Left ventricle myocardium inferior (tissue), 1 donor: ENCODE data around the gene LILRB3. TPM values are rescaled to one million over a fixed set of nuclear protein-coding genes. Genes with fewer than 3 reads are reported as not detected.
"Not testable (repeated sequence)": the region's sequence is repeated elsewhere in the genome, so short reads cannot be mapped to it uniquely, and the experiment has no call there.

ENCODE experiments used
- DNase-seq: peaks from one replicate; pipeline ENCODE4 v3.0.0-alpha.2; 2020
- H3K27ac ChIP-seq: fragments of 200-600 bp; replicated peaks from 2 replicates; pipeline ENCODE4 v1.8.0; 2021
- H3K27me3 ChIP-seq: fragments of 200-600 bp; 2 replicates; pipeline ENCODE4 v1.8.0; 2021; ENCODE audit warnings: low read depth
- H3K36me3 ChIP-seq: fragments of 200-600 bp; 2 replicates; pipeline ENCODE4 v1.8.0; 2021
- H3K4me1 ChIP-seq: fragments of 200-600 bp; 2 replicates; pipeline ENCODE4 v1.8.0; 2021
- H3K4me3 ChIP-seq: fragments of 200-600 bp; 2 replicates; pipeline ENCODE4 v1.8.0; 2021; ENCODE audit warnings: mild to moderate bottlenecking, moderate library complexity
- H3K9me3 ChIP-seq: fragments of 200-600 bp; replicated peaks from 2 replicates; pipeline ENCODE4 v1.8.0; 2021
- CTCF ChIP-seq: fragments of 200-600 bp; IDR thresholded peaks from 2 replicates; pipeline ENCODE4 v1.8.0; 2021; ENCODE audit warnings: antibody characterized with exemption, mild to moderate bottlenecking, borderline replicate concordance
- intact Hi-C: fragments of 100-400 bp; cut with micrococcal nuclease; formaldehyde crosslinking; loops from one replicate; pipeline ENCODE4 v1.11.0; 2022
- total RNA-seq: library from RNA; stranded (reverse); fragmentation: NEBNext Ultra II Directional; extraction: Animal tissue kit (Norgen Biotek cat#: 25700); gene quantifications from one replicate; pipeline ENCODE4 v1.2.1, GENCODE V29; 2021
- donor health status: DM: no; HTN: yes; CAD: no; lungs with severe emphysema.

Gene LILRB3
- total RNA-seq, 1 donor from 2014 or later = 4.7 TPM

GRCh38 chr19:54201172-54201701 is 21.6 kb downstream of the LILRB3 start:
- Histone ChIP-seq H3K36me3 (peaks cover 49% of the 10 kb centered on the region), H3K4me1 (peaks cover 65% of the 10 kb centered on the region), H3K4me3 (peak overlapping the region; percentile 97), H3K9me3 (no peaks in the 10 kb centered on the region), H3K27ac (peak overlapping the region; percentile 95), H3K27me3 (no peaks in the 10 kb centered on the region)
- TF ChIP-seq CTCF = no peak
- intact Hi-C loops = no loop called here
- no peak for DNase-seq

DNA sequence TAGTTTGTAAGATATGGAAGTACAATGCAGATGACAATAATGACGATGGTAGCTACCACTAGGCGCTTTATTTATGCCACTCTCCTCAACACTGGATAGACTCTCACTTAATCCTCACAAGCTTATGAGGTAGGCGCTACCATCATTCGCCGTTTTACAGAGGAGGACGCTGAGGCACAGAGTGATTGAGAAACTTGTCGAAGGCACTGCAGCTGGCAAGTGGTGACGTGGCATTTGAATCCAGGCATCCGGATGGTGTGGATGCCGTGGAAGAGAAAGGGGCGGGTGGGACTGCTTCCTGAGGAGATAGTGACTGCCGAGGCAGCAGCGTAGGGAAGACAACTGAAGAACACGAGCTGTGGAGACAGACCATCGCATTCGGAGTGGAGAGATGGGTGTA is 23.4 kb downstream of the LILRB3 start:
- no peaks in the 10 kb centered on the region for H3K9me3 ChIP-seq
- no peaks in the 10 kb centered on the region for H3K27me3 ChIP-seq
- no peak overlapping the region for H3K27ac ChIP-seq
- DNase-seq = no peak
- intact Hi-C loops = no loop called here
- no peak overlapping the region for H3K4me3 ChIP-seq
- H3K4me1 ChIP-seq = peaks cover 46% of the 10 kb centered on the region
- H3K36me3 ChIP-seq = peaks cover 40% of the 10 kb centered on the region
- no peak for TF ChIP-seq CTCF

GRCh38 chr19:54197121-54197520 is 25.7 kb downstream of the LILRB3 start:
- H3K27ac ChIP-seq = no peak overlapping the region
- no peak for TF ChIP-seq CTCF

GRCh38 chr19:54196536-54196935 is 26.3 kb downstream of the LILRB3 start:
- Histone ChIP-seq H3K36me3 (peaks cover 29% of the 10 kb centered on the region), H3K4me1 (peaks cover 30% of the 10 kb centered on the region), H3K27me3 (no peaks in the 10 kb centered on the region), H3K27ac (no peak overlapping the region), H3K4me3 (no peak overlapping the region), H3K9me3 (no peaks in the 10 kb centered on the region)
- intact Hi-C loops = no loop called here
- TF ChIP-seq CTCF = no peak
- DNase-seq = no peak

More at GRCh38 chr19:54197121-54197520, 25.7 kb downstream of the LILRB3 start:
- Histone ChIP-seq H3K9me3 (no peaks in the 10 kb centered on the region), H3K4me1 (peaks cover 30% of the 10 kb centered on the region), H3K27me3 (no peaks in the 10 kb centered on the region), H3K36me3 (peaks cover 34% of the 10 kb centered on the region), H3K4me3 (no peak overlapping the region)
- DNase-seq = no peak
- intact Hi-C loops = no loop called here

DNA sequence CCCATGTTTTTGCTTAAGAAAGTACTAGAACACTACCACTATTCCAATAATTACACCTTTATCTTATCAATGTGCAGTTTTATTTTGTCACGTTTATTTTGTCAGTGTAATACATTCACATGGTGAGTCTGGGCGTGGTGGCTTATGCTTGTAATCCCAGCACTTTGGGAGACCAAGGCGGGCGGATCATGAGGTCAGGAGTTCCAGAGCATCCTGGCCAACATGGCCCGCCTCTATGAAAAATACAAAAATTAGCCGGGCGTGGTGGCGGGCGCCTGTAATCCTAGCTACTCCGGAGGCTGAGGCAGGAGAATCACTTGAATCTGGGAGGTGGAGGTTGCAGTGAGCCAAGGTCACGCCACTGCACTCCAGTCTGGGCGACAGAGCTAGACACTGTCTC is 28.3 kb downstream of the LILRB3 start:
- intact Hi-C loops, DNase-seq: not testable (repeated sequence)

GRCh38 chr19:54193011-54193410 is 29.8 kb downstream of the LILRB3 start:
- Histone ChIP-seq H3K36me3 (peaks cover 27% of the 10 kb centered on the region), H3K4me1 (peaks cover 35% of the 10 kb centered on the region), H3K27ac (no peak overlapping the region), H3K9me3 (no peaks in the 10 kb centered on the region), H3K27me3 (no peaks in the 10 kb centered on the region), H3K4me3 (no peak overlapping the region)
- no peak for DNase-seq
- TF ChIP-seq CTCF = no peak
- intact Hi-C loops = no loop called here

More for the DNA sequence above, 28.3 kb downstream of the LILRB3 start:
- H3K9me3 ChIP-seq, H3K4me3 ChIP-seq, H3K27ac ChIP-seq, H3K27me3 ChIP-seq: not testable (repeated sequence)
- peaks cover 21% of the 10 kb centered on the region for H3K4me1 ChIP-seq
- H3K36me3 ChIP-seq = peaks cover 27% of the 10 kb centered on the region
